ENCODE measurements around the gene E4F1.
"Not testable (repeated sequence)": the region's sequence is repeated elsewhere in the genome, so short reads cannot be mapped to it uniquely, and the experiment has no call there.

E4F1 gene

GRCh38 chr16:2244926-2245795, 21.8 kb downstream of the E4F1 start:
- DNase-seq, result no peak

GRCh38 chr16:2246301-2246885, 23.0 kb downstream of the E4F1 start:
- no peak for DNase-seq

- no peak for DNase-seq
Observed at GRCh38 chr16:2250652-2251295, 27.4 kb downstream of the E4F1 start.

GRCh38 chr16:2251296-2252111, 28.1 kb downstream of the E4F1 start, which contains the start of gene ECI1:
Gene ECI1, minus strand, starts transcription at chr16:2251587. Its CDS starts 21 bp downstream, at chr16:2251566.
- DNase-seq, result peak; percentile 57 to 90

GRCh38 chr16:2252806-2253148, 29.4 kb downstream of the E4F1 start:
- no peak for DNase-seq

- DNase-seq, result no peak
Observed at GRCh38 chr16:2253293-2253692, 29.9 kb downstream of the E4F1 start.

DNA sequence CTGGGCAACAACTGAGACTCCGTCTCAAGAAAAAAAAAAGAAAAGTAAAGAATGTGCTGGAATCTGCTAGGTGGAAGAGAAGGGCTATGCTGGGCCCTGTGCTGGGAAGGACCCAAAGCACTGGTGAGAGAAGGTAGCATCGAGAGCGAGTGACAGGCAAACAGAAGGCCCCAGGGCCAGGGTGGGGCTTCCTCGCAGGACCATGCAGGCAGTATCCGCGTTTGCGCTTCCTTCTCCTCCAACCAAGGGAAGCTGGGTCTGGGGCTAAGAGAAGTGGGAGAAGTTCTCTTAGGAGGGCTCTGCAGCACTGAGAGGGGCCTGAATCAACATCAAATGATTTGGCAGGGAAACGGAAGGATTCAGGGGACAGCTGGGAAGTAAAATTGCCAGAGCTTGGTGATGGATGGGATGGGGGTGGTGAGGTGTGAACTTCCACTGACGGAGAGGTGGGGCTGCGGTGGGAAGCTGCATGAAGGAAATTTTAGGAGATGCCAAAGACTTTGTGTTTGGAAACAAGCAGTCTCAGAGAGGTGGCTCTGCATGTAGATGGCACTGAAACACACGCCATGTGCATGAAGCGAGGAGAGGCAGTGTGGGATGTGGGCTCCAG, 33.2 kb downstream of the E4F1 start:
- no peak for DNase-seq

GRCh38 chr16:2257726-2258125, 34.3 kb downstream of the E4F1 start:
- DNase-seq, result no peak

GRCh38 chr16:2258530-2258929, 35.1 kb downstream of the E4F1 start:
- not testable (repeated sequence) for DNase-seq

GRCh38 chr16:2260250-2260649, 36.9 kb downstream of the E4F1 start:
- no peak for DNase-seq

DNA sequence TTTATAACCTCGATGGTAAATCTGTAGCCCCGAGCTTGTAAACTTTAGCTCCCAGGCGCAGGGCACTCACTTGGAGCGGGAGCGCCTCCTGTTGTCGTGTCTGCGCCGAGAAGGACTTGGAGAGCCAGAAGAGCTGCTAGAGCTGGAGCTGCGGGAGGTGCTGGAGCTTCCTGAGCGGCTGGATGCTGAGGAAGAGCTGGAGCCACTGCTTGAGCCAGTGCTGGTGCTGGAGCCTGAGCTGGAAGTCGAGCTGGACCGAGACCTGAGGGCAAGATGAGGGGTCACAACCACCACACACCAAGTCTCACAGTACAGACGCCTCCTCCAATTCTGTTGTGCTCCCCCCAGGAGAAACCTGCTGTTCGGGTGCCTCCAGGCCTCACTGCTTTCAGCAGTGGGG, 39.6 kb downstream of the E4F1 start:
- not testable (repeated sequence) for DNase-seq

GRCh38 chr16:2266887-2267286, 43.5 kb downstream of the E4F1 start:
- not testable (repeated sequence) for DNase-seq

GRCh38 chr16:2267505-2267912, 44.1 kb downstream of the E4F1 start:
- not testable (repeated sequence) for DNase-seq

- DNase-seq, result peak; percentile 81 to 91
Observed at GRCh38 chr16:2267913-2268666, 44.7 kb downstream of the E4F1 start, which contains the start of gene RNPS1. Gene RNPS1, minus strand, starts transcription at chr16:2268126. Its CDS starts 3,483 bp downstream, at chr16:2264643.

DNA sequence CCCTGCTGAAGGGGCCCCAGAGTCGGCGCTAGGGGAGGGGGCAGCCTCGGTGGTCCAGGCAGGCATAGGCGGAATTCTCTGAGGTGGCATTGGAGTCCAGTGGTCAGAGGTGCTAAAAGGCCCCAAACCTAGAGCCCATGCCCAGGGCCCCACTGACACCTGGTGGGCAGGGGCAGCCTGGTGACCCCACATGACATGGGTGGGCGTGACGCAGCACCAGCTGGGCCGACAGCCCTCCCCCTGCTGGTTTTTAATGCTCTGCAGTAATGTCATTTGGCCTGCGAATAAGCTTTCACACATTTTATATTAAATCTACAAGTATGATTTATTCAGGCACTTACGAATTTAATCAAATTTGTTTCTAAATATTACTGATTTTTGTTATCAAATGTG, 46.7 kb downstream of the E4F1 start:
- DNase-seq, result no peak

- DNase-seq, result no peak
Observed at GRCh38 chr16:2270588-2271470, 47.4 kb downstream of the E4F1 start.

GRCh38 chr16:2271848-2272461, 48.6 kb downstream of the E4F1 start:
- DNase-seq, result no peak

DNA sequence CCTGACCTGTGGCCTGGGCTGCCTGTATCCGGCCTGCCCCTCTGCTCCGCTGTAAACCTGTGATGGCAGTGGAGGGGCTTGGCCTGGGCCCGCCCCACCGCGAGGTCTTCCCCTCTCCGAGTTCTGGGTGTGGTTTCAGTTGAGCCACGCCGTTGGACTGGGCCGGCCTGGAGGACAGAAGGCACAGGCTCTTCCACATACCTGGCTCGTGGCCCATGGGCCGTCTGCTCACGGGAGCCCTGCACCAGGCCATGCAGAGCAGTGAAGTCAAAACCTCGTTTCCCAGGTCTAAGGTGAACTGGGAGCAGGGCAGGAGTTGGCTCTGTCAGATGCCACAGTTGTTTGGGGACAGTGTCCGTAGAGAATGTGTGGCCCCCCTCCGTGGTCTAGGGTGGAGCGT, 50.1 kb downstream of the E4F1 start:
- DNase-seq, result no peak

- no peak for DNase-seq
Observed at GRCh38 chr16:2273931-2274330, 50.5 kb downstream of the E4F1 start.

Data from NCI-H526 (cell line).